Endothelial cell (in vitro differentiated cells): Measurements from ENCODE around the gene SARS1. TPM values are rescaled to one million over a fixed set of nuclear protein-coding genes. Genes with fewer than 3 reads are reported as not detected.

ENCODE experiments used
- DNase-seq: peaks from one replicate; pipeline ENCODE4 v3.0.0; 2021; ENCODE audit warnings: low spot score
- H3K27ac Mint-ChIP-seq: one replicate; pipeline ENCODE4 v1.8.0; 2021; ENCODE audit warnings: mixed read lengths, inconsistent platforms; ENCODE audit not compliant: unreplicated experiment
- H3K27me3 Mint-ChIP-seq: one replicate; pipeline ENCODE4 v1.8.0; 2021; ENCODE audit warnings: mild to moderate bottlenecking, moderate library complexity, mixed read lengths, inconsistent platforms; ENCODE audit not compliant: unreplicated experiment
- H3K36me3 Mint-ChIP-seq: one replicate; pipeline ENCODE4 v1.8.0; 2021; ENCODE audit warnings: mild to moderate bottlenecking, low read depth, mixed read lengths, inconsistent platforms; ENCODE audit not compliant: unreplicated experiment
- H3K4me1 Mint-ChIP-seq: one replicate; pipeline ENCODE4 v1.8.0; 2021; ENCODE audit warnings: mild to moderate bottlenecking, mixed read lengths, inconsistent platforms; ENCODE audit not compliant: unreplicated experiment
- H3K4me3 Mint-ChIP-seq: one replicate; pipeline ENCODE4 v1.8.0; 2021; ENCODE audit warnings: mild to moderate bottlenecking, mixed read lengths, inconsistent platforms; ENCODE audit not compliant: unreplicated experiment
- H3K9me3 Mint-ChIP-seq: one replicate; pipeline ENCODE4 v1.8.0; 2021; ENCODE audit warnings: mixed read lengths, inconsistent platforms; ENCODE audit not compliant: unreplicated experiment
- CTCF ChIP-seq: fragments of 200-600 bp; sonication (generic); IDR thresholded peaks from one replicate; pipeline ENCODE4 v1.5.0; 2021; ENCODE audit warnings: antibody characterized with exemption; ENCODE audit not compliant: unreplicated experiment
- total RNA-seq: library from RNA; stranded (reverse); fragmentation: NEBNext Ultra II Directional; extraction: Animal tissue kit (Norgen Biotek cat#: 25700); gene quantifications from one replicate; pipeline ENCODE4 v1.2.1, GENCODE V29; 2021; ENCODE audit not compliant: unreplicated experiment

SARS1 gene
- total RNA-seq, 1 donor from 2014 or later: 125 TPM

DNA sequence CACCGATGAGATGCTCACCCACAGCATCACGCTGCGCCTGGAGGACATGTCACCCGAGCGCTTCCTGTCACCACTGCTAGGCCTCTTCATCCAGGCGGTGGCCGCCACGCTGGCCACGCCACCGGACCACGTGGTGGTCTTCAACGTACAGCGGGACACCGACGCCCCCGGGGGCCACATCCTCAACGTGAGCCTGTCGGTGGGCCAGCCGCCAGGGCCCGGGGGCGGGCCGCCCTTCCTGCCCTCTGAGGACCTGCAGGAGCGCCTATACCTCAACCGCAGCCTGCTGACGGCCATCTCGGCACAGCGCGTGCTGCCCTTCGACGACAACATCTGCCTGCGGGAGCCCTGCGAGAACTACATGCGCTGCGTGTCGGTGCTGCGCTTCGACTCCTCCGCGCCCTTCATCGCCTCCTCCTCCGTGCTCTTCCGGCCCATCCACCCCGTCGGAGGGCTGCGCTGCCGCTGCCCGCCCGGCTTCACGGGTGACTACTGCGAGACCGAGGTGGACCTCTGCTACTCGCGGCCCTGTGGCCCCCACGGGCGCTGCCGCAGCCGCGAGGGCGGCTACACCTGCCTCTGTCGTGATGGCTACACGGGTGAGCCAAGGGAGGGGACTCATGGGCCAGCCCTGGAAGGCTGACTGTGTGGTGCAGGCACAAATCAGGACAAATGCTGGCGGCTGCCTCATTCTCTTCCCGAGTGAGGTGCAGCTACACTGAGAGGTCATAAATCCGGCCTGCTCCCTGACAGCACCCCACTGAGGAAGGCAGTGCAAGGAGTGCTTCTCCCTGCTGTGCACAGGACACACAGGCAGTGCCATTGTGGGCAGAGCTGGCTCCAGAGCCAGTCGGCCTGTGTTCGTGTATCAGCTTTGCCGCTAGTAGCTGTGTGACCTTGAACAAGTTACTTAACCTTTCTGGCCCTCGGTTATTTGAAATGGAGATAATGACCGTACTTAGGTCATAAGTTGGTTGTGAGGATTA lies 45.1 kb downstream of the SARS1 start:
- no peak for DNase-seq
- H3K4me3 Mint-ChIP-seq: no peak overlapping the region
- H3K27ac Mint-ChIP-seq: no peak overlapping the region
- H3K9me3 Mint-ChIP-seq: no peaks in the 10 kb centered on the region
- H3K27me3 Mint-ChIP-seq: peaks cover 16% of the 10 kb centered on the region
- H3K4me1 Mint-ChIP-seq: peaks cover 11% of the 10 kb centered on the region
- H3K36me3 Mint-ChIP-seq: no peaks in the 10 kb centered on the region
- no peak for TF ChIP-seq CTCF

DNA sequence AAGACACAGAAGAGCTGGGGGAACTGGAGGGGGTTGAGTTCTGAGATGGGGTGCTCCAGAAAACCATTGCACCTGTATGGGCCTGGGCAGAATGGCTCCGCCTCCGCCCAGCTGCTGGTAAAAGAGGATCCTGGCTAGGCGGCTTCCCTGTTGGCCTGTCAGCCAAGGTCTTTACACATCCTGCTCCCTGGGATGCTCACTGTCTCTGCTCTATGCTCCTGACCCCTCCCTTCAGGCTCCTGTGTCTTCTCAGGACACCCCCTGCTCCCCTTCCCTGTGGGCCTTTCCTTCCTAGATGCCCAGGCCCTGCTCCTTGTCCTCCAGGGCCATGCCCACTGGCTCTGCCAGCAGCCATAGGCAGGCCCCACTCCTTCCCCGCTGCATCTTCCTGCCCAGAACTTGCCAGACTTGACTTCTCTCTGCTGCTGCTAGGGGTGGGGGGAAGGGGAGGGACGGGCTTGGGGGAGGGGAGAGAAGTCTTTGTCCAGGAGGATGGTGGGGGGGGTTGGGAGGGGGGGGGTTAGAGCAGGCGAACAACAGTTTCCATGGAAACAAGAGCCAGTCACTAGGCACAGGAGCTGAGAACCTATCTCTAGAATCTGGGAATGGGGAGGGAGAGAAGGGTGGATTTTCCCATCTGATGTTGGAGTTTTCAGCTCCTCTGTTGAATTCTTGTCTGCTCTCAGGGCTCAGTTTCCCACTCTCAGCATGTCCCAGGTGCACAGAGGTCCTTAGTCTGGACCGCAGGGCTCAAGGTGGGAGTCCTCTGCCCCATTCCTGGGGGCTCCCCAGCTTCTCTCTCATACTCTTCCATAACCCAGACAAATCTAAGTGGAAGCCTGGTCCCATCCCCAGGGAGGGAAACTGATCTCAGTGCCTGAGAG lies 46.2 kb downstream of the SARS1 start:
- Mint-ChIP-seq H3K4me3 (no peak overlapping the region), H3K4me1 (peaks cover 8% of the 10 kb centered on the region), H3K27me3 (peaks cover 16% of the 10 kb centered on the region), H3K9me3 (no peaks in the 10 kb centered on the region), H3K27ac (no peak overlapping the region), H3K36me3 (no peaks in the 10 kb centered on the region)
- DNase-seq: no peak
- TF ChIP-seq CTCF: no peak

GRCh38 chr1:109261006-109261405 lies 47.3 kb downstream of the SARS1 start:
- Mint-ChIP-seq H3K36me3 (no peaks in the 10 kb centered on the region), H3K27me3 (peaks cover 14% of the 10 kb centered on the region), H3K4me3 (no peak overlapping the region), H3K27ac (no peak overlapping the region), H3K4me1 (peaks cover 2% of the 10 kb centered on the region), H3K9me3 (no peaks in the 10 kb centered on the region)
- DNase-seq: no peak
- no peak for TF ChIP-seq CTCF

DNA sequence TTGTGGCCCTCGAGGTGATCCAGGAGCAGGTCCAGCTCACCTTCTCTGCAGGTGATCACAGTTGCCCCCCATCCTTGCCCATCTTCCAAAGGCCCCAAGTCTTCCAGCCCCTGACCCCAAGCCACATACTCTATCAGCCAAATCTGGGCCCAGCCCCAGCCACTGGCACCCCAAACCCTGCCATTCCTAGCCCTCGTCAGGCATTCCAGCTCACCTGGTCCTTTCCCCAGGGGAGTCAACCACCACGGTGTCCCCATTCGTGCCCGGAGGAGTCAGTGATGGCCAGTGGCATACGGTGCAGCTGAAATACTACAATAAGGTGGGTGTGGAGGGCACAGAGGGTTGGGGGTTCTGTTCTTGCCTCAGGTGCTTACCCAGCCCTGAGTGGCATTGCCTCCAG lies 47.9 kb downstream of the SARS1 start:
- Mint-ChIP-seq H3K27me3 (peaks cover 14% of the 10 kb centered on the region), H3K36me3 (no peaks in the 10 kb centered on the region), H3K4me3 (no peak overlapping the region), H3K9me3 (no peaks in the 10 kb centered on the region), H3K4me1 (peaks cover 2% of the 10 kb centered on the region), H3K27ac (peak overlapping the region; percentile 67)
- no peak for TF ChIP-seq CTCF
- no peak for DNase-seq
